IMR-90 (cell line): ENCODE results near the gene OR10H1. TPM values are rescaled to one million over a fixed set of nuclear protein-coding genes. Genes with fewer than 3 reads are reported as not detected.

Source experiments
- ATAC-seq: fragments of 200-7000 bp; cut with Tn5 transposase; 2 replicates; pipeline ENCODE4 v1.9.1; 2020; ENCODE audit warnings: low read depth, mild to moderate bottlenecking, moderate library complexity
- BruUV-seq: library from RNA; stranded (reverse); fragments of 400-500 nt; replicated peaks from 2 replicates; lab custom pipeline; 2021; lab: Mats Ljungman, UMichigan
- CTCF ChIA-PET: fragments of 300-600 bp; formaldehyde crosslinking; extraction: SDS; loops from one replicate; lab custom pipeline; 2021; ENCODE audit warnings: antibody characterized with exemption; lab: Yijun Ruan, JAX
- POLR2A ChIA-PET: fragments of 300-600 bp; sonication (Branson Sonifier 250); formaldehyde crosslinking; loops from one replicate; lab custom pipeline; 2022; ENCODE audit warnings: antibody characterized with exemption; ENCODE audit not compliant: unreplicated experiment; lab: Charles Lee
- DNase-seq: peaks from one replicate; pipeline ENCODE4 v3.0.0; 2013
- H2AFZ ChIP-seq: replicated peaks from 2 replicates; pipeline ENCODE3; 2013; ENCODE audit warnings: low read length, mild to moderate bottlenecking; ENCODE audit not compliant: poor library complexity
- H2AK5ac ChIP-seq: 2 replicates; pipeline ENCODE4 v1.6.1; 2013; ENCODE audit warnings: low read depth, low read length, inconsistent platforms
- H2AK9ac ChIP-seq: replicated peaks from 2 replicates; pipeline ENCODE3; 2013; ENCODE audit warnings: mild to moderate bottlenecking, low read depth, low read length, moderate library complexity; ENCODE audit not compliant: poor library complexity
- H2BK120ac ChIP-seq: 2 replicates; pipeline ENCODE4 v1.6.1; 2013; ENCODE audit warnings: low read depth, low read length, inconsistent platforms
- H2BK15ac ChIP-seq: 3 replicates; pipeline ENCODE4 v1.6.1; 2013; ENCODE audit warnings: low read depth, low read length, inconsistent platforms
- H2BK20ac ChIP-seq: 2 replicates; pipeline ENCODE4 v1.6.1; 2013; ENCODE audit warnings: low read depth, mild to moderate bottlenecking, inconsistent platforms, low read length, moderate library complexity
- H2BK5ac ChIP-seq: 2 replicates; pipeline ENCODE4 v1.6.1; 2013; ENCODE audit warnings: mild to moderate bottlenecking, low read depth, low read length, inconsistent platforms; ENCODE audit not compliant: poor library complexity, severe bottlenecking
- H3K14ac ChIP-seq: replicated peaks from 2 replicates; pipeline ENCODE4 v1.6.1; 2013; ENCODE audit warnings: low read depth, low read length, inconsistent platforms
- H3K18ac ChIP-seq: 2 replicates; pipeline ENCODE4 v1.6.1; 2013; ENCODE audit warnings: low read depth, low read length, control low read depth
- H3K23ac ChIP-seq: 2 replicates; pipeline ENCODE4 v1.6.1; 2013; ENCODE audit warnings: low read depth, low read length, inconsistent platforms
- H3K27ac ChIP-seq: 2 replicates; pipeline ENCODE4 v1.5.1; 2013; ENCODE audit warnings: mild to moderate bottlenecking, control low read depth, low read length; ENCODE audit not compliant: insufficient read depth
- H3K27me3 ChIP-seq: 2 replicates; pipeline ENCODE4 v1.6.1; 2013; ENCODE audit warnings: low read length; ENCODE audit not compliant: control insufficient read depth, insufficient read depth
- H3K36me3 ChIP-seq: 2 replicates; pipeline ENCODE4 v1.6.1; 2013; ENCODE audit warnings: low read length, mixed read lengths; ENCODE audit not compliant: control insufficient read depth, insufficient read depth
- H3K4ac ChIP-seq: 2 replicates; pipeline ENCODE4 v1.6.1; 2013; ENCODE audit warnings: low read depth, low read length, inconsistent platforms
- H3K4me1 ChIP-seq: 2 replicates; pipeline ENCODE4 v1.6.1; 2013; ENCODE audit warnings: low read length, mixed read lengths; ENCODE audit not compliant: control insufficient read depth, insufficient read depth
- H3K4me2 ChIP-seq: 2 replicates; pipeline ENCODE4 v1.6.1; 2013; ENCODE audit warnings: low read depth, mild to moderate bottlenecking, control low read depth, low read length, moderate library complexity
- H3K4me3 ChIP-seq: 2 replicates; pipeline ENCODE4 v1.5.1; 2013; ENCODE audit warnings: low read depth, mild to moderate bottlenecking, control low read depth, low read length, moderate library complexity; ENCODE audit not compliant: insufficient read depth
- H3K56ac ChIP-seq: 2 replicates; pipeline ENCODE4 v1.6.1; 2013; ENCODE audit warnings: low read length, inconsistent platforms; ENCODE audit not compliant: insufficient read depth; ENCODE audit errors: extremely low read depth
- H3K79me1 ChIP-seq, 2 experiments: 2 replicates each; pipeline ENCODE4 v1.6.1; 2013; ENCODE audit warnings: low read length in 2 of 2, inconsistent platforms in 1 of 2, low read depth in 1 of 2
- H3K9ac ChIP-seq: 2 replicates; pipeline ENCODE4 v1.6.1; 2013; ENCODE audit warnings: low read depth, low read length, control low read depth
- H3K9me1 ChIP-seq: 2 replicates; pipeline ENCODE4 v1.6.1; 2013; ENCODE audit warnings: low read length, inconsistent platforms; ENCODE audit not compliant: insufficient read depth
- H3K9me3 ChIP-seq: 2 replicates; pipeline ENCODE4 v1.6.1; 2013; ENCODE audit warnings: low read length; ENCODE audit not compliant: control insufficient read depth, insufficient read depth
- H4K20me1 ChIP-seq: 2 replicates; pipeline ENCODE4 v1.6.1; 2013; ENCODE audit warnings: low read length, inconsistent platforms; ENCODE audit not compliant: insufficient read depth
- H4K5ac ChIP-seq: 2 replicates; pipeline ENCODE4 v1.6.1; 2013; ENCODE audit warnings: mild to moderate bottlenecking, low read depth, low read length, control low read depth
- H4K8ac ChIP-seq, 2 experiments: 2 replicates each; pipeline ENCODE4 v1.6.1; 2013; ENCODE audit warnings: low read depth in 2 of 2, low read length in 2 of 2, control low read depth in 1 of 2, inconsistent platforms in 1 of 2
- H4K91ac ChIP-seq: 2 replicates; pipeline ENCODE4 v1.6.1; 2013; ENCODE audit warnings: low read depth, low read length, inconsistent platforms; ENCODE audit not compliant: insufficient read depth
- BHLHE40 ChIP-seq: fragments of 150-350 bp; IDR thresholded peaks from 2 replicates; pipeline ENCODE4 v1.6.1; 2016; ENCODE audit warnings: mild to moderate bottlenecking, low read depth, low read length
- CEBPB ChIP-seq: IDR thresholded peaks from 2 replicates; pipeline ENCODE4 v1.6.1; 2012; ENCODE audit warnings: low read depth, low read length, improper control_type of control experiment
- CHD1 ChIP-seq: IDR thresholded peaks from 2 replicates; pipeline ENCODE4 v1.6.1; 2012; ENCODE audit warnings: low read depth, low read length, improper control_type of control experiment
- CTCF ChIP-seq: conservative IDR thresholded peaks from 2 replicates; pipeline ENCODE4 v1.5.1; 2012; ENCODE audit warnings: mild to moderate bottlenecking, low read depth, low read length, improper control_type of control experiment
- FOS ChIP-seq: fragments of 150-350 bp; IDR thresholded peaks from 2 replicates; pipeline ENCODE4 v1.6.1; 2016; ENCODE audit warnings: low read depth, low read length
- MAFK ChIP-seq: IDR thresholded peaks from 2 replicates; pipeline ENCODE4 v1.6.1; 2012; ENCODE audit warnings: low read depth, low read length, improper control_type of control experiment
- MAZ ChIP-seq: IDR thresholded peaks from 2 replicates; pipeline ENCODE4 v1.6.1; 2012; ENCODE audit warnings: low read depth, mild to moderate bottlenecking, low read length, improper control_type of control experiment, moderate library complexity, borderline replicate concordance
- MXI1 ChIP-seq: IDR thresholded peaks from 2 replicates; pipeline ENCODE4 v1.6.1; 2012; ENCODE audit warnings: low read depth, mild to moderate bottlenecking, low read length, moderate library complexity, borderline replicate concordance
- NFE2L2 ChIP-seq: fragments of 150-350 bp; IDR thresholded peaks from 2 replicates; pipeline ENCODE4 v1.6.1; 2016; ENCODE audit warnings: low read depth, mild to moderate bottlenecking, low read length
- POLR2A ChIP-seq: IDR thresholded peaks from 2 replicates; pipeline ENCODE4 v1.6.1; 2012; ENCODE audit warnings: mild to moderate bottlenecking, low read depth, low read length
- RAD21 ChIP-seq: IDR thresholded peaks from 2 replicates; pipeline ENCODE4 v1.6.1; 2012; ENCODE audit warnings: low read length, improper control_type of control experiment
- RCOR1 ChIP-seq: IDR thresholded peaks from 2 replicates; pipeline ENCODE4 v1.6.1; 2012; ENCODE audit warnings: mild to moderate bottlenecking, low read length, improper control_type of control experiment; ENCODE audit not compliant: insufficient replicate concordance
- RFX5 ChIP-seq: IDR thresholded peaks from 2 replicates; pipeline ENCODE4 v1.8.0; 2012; ENCODE audit warnings: low read depth, mild to moderate bottlenecking, low read length, moderate library complexity
- SMC3 ChIP-seq: fragments of 150-350 bp; IDR thresholded peaks from 2 replicates; pipeline ENCODE4 v1.6.1; 2016; ENCODE audit warnings: low read depth, mild to moderate bottlenecking, antibody characterized with exemption, low read length, moderate library complexity
- WGBS, 2 experiments: methylation state at CpG; one replicate each; pipeline versions ENCODE4 v1.1.5 to v1.1.7; 2013; ENCODE audit warnings: missing lambda C conversion rate in 2 of 2; ENCODE audit not compliant: insufficient read length in 1 of 2; ENCODE audit errors: extremely low coverage in 2 of 2; 5-methylcytosine and 5-hydroxymethylcytosine counted together
- dilution Hi-C: fragments of 300-500 bp; cut with HindIII; formaldehyde crosslinking; loops from one replicate; pipeline ENCODE4 v1.14.3; 2018; ENCODE audit warnings: low sequenced_read_pairs; ENCODE audit not compliant: unreplicated experiment
- in situ Hi-C: fragments of 300-500 bp; cut with MboI; formaldehyde crosslinking; loops from 3 replicates; pipeline ENCODE4 v1.14.3; 2019; ENCODE audit warnings: low sequenced_read_pairs, inconsistent platforms, mixed read lengths
- intact Hi-C: fragments of 100-400 bp; cut with micrococcal nuclease; formaldehyde crosslinking; loops from 2 replicates; pipeline ENCODE4 v1.10.0; 2022
- polyA plus RNA-seq, 3 experiments: library from polyadenylated mRNA; depleted of rRNA; stranded (reverse); fragments of >200 nt; gene quantifications; 2 replicates each; pipeline ENCODE4 v1.2.3, GENCODE V29; 2012; ENCODE audit warnings: low replicate concordance in 1 of 3
- total RNA-seq: library from RNA; depleted of rRNA; stranded (reverse); fragments of >200 nt; gene quantifications from 2 replicates; pipeline ENCODE4 v1.2.3, GENCODE V29; 2012
- TF ChIP-seq, protein P1 (sequence below): fragments of 150-350 bp; IDR thresholded peaks from 2 replicates; pipeline ENCODE4 v1.6.1; 2016; ENCODE audit warnings: low read depth, mild to moderate bottlenecking, low read length, moderate library complexity, borderline replicate concordance
- TF ChIP-seq, protein P2 (sequence below): fragments of 150-350 bp; IDR thresholded peaks from 2 replicates; pipeline ENCODE4 v1.6.1; 2017; ENCODE audit warnings: mild to moderate bottlenecking, antibody characterized with exemption, low read length, low read depth

The OR10H1 gene
- total and polyA plus RNA-seq, 2 of the 4 experiments (the other 2 are of a cell fraction): not detected

- ChIA-PET POLR2A (no interaction called here), CTCF (no interaction called here)
- H2BK5ac ChIP-seq: no peak overlapping the region
- H3K4me1 ChIP-seq: no peaks in the 10 kb centered on the region
- TF ChIP-seq, protein P1, sequence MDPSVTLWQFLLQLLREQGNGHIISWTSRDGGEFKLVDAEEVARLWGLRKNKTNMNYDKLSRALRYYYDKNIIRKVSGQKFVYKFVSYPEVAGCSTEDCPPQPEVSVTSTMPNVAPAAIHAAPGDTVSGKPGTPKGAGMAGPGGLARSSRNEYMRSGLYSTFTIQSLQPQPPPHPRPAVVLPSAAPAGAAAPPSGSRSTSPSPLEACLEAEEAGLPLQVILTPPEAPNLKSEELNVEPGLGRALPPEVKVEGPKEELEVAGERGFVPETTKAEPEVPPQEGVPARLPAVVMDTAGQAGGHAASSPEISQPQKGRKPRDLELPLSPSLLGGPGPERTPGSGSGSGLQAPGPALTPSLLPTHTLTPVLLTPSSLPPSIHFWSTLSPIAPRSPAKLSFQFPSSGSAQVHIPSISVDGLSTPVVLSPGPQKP: no peak
- no peak for TF ChIP-seq BHLHE40
- no peak for TF ChIP-seq MAZ
- TF ChIP-seq RFX5: no peak
- TF ChIP-seq FOS: no peak
- TF ChIP-seq CHD1: no peak
- no peak for TF ChIP-seq NFE2L2
- TF ChIP-seq RAD21: no peak
- no peak for TF ChIP-seq MXI1
- no peak for TF ChIP-seq CTCF
- no peak for TF ChIP-seq RCOR1
- TF ChIP-seq SMC3: no peak
- TF ChIP-seq, protein P2, sequence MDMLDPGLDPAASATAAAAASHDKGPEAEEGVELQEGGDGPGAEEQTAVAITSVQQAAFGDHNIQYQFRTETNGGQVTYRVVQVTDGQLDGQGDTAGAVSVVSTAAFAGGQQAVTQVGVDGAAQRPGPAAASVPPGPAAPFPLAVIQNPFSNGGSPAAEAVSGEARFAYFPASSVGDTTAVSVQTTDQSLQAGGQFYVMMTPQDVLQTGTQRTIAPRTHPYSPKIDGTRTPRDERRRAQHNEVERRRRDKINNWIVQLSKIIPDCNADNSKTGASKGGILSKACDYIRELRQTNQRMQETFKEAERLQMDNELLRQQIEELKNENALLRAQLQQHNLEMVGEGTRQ: no peak
- TF ChIP-seq POLR2A: no peak
- no peak for TF ChIP-seq CEBPB
- TF ChIP-seq MAFK: no peak
- no peak overlapping the region for H2BK20ac ChIP-seq
- H3K18ac ChIP-seq: no peak overlapping the region
- no peak overlapping the region for H2BK120ac ChIP-seq
- no peak overlapping the region for H3K14ac ChIP-seq
- no peak overlapping the region for H3K56ac ChIP-seq
- no peaks in the 10 kb centered on the region for H3K79me1 ChIP-seq
- H4K91ac ChIP-seq: no peak overlapping the region
- DNase-seq (no peak), ATAC-seq (no peak)
- no peaks in the 10 kb centered on the region for H3K9me1 ChIP-seq
- no peaks in the 10 kb centered on the region for H3K27me3 ChIP-seq
- no peak overlapping the region for H4K8ac ChIP-seq
- in situ Hi-C loops: loop anchor here (25.0 kb wide), 1 partner anchor 362 kb away; the partner anchor contains the start of genes AP1M1 and FAM32A
- no peaks in the 10 kb centered on the region for H3K36me3 ChIP-seq
- no peak overlapping the region for H4K5ac ChIP-seq
- peaks cover under 1% of the 10 kb centered on the region; the same call in 1 of the 2 replicates for H3K9me3 ChIP-seq
- H2AK9ac ChIP-seq: no peak overlapping the region
- H3K4me3 ChIP-seq: no peak overlapping the region
- no peak overlapping the region for H2AK5ac ChIP-seq
- intact Hi-C loops: no loop called here
- no peak overlapping the region for H2BK15ac ChIP-seq
- dilution Hi-C loops: no loop called here
- H3K9ac ChIP-seq: no peak overlapping the region
- WGBS, 2 experiments: no CpG with 5 or more reads among the region's 1 CpG
- H3K4me2 ChIP-seq: no peak overlapping the region
- no peak overlapping the region for H3K4ac ChIP-seq
- no peak overlapping the region for H2AFZ ChIP-seq
- no peak overlapping the region for H3K27ac ChIP-seq
- BruUV-seq: no TSS peak
- H3K23ac ChIP-seq: no peak overlapping the region
- H4K20me1 ChIP-seq: no peaks in the 10 kb centered on the region
Observed at GRCh38 chr19:15825753-15826152, 10.3 kb upstream of the OR10H1 start.
